ENCODE measurements around the gene DNAL4. TPM values are rescaled to one million over a fixed set of nuclear protein-coding genes. Genes with fewer than 3 reads are reported as not detected.

The DNAL4 gene
- total RNA-seq, 1 donor from 2014 or later = 19.9 TPM

GRCh38 chr22:38839686-38840085 is 45.7 kb upstream of the DNAL4 start:
- no peak for DNase-seq (ENCODE audit: low read depth)
- no peak overlapping the region for H3K4me3 ChIP-seq (ENCODE audit: low read depth, low read length)
- TF ChIP-seq CTCF (conservative IDR thresholded peaks at IDR 0.05; ENCODE audit: low read depth, low read length) = no peak

DNA sequence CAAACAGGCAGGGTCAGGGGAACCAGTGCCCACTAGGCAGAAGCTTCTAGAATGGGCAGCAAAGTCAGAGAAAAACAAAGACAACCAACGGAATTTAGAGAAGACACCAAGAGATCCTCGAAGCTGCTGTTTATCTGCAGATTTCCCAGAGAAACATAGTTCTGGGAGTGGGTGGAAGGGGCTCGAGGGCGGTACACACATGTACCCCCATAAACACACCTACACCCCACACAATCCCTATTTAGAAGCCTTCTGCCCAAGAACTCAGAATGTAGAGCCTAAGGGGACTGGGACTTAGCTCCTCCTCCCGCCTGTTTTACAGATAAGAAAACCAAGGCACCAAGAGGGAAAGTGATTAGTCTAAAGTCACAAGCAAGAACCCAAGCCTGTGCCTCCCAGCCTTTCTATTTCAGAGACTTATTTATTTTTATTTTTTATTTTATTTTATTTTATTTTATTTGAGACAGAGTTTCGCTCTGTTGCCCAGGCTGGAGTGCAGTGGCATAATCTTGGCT is 43.5 kb upstream of the DNAL4 start:
- H3K4me3 ChIP-seq (ENCODE audit: low read depth, low read length) = no peak overlapping the region
- no peak for DNase-seq (ENCODE audit: low read depth)
- TF ChIP-seq CTCF (conservative IDR thresholded peaks at IDR 0.05; ENCODE audit: low read depth, low read length) = no peak

- no peak overlapping the region for H3K4me3 ChIP-seq (ENCODE audit: low read depth, low read length)
These were observed 42.0 kb upstream of the DNAL4 start for GRCh38 chr22:38835888-38836301.

DNA sequence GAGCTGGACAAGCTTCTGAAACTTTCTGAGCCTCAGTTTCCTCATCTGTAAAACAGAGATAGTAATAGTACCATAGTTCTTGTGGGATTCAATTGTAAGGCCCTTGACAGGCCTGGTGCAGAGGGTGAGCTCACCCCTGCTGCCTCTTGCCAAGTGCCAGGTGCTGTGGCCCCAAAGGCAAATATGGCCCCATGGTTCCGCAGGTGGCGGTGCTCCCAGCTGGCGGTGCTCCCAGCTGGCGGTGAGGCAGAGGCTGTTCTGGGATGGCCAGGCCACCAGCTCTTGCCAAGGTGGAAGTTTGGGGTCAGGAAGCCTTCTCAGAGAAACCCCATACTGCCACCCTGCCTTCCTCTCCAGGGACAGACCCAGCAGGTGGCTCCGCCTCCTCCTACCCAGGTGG is 41.0 kb upstream of the DNAL4 start:
- TF ChIP-seq CTCF (conservative IDR thresholded peaks at IDR 0.05; ENCODE audit: low read depth, low read length) = no peak
- H3K4me3 ChIP-seq (ENCODE audit: low read depth, low read length) = no peak overlapping the region
- no peak for DNase-seq (ENCODE audit: low read depth)

More at GRCh38 chr22:38835888-38836301, 42.0 kb upstream of the DNAL4 start:
- no peak for DNase-seq (ENCODE audit: low read depth)
- no peak for TF ChIP-seq CTCF (conservative IDR thresholded peaks at IDR 0.05; ENCODE audit: low read depth, low read length)

DNA sequence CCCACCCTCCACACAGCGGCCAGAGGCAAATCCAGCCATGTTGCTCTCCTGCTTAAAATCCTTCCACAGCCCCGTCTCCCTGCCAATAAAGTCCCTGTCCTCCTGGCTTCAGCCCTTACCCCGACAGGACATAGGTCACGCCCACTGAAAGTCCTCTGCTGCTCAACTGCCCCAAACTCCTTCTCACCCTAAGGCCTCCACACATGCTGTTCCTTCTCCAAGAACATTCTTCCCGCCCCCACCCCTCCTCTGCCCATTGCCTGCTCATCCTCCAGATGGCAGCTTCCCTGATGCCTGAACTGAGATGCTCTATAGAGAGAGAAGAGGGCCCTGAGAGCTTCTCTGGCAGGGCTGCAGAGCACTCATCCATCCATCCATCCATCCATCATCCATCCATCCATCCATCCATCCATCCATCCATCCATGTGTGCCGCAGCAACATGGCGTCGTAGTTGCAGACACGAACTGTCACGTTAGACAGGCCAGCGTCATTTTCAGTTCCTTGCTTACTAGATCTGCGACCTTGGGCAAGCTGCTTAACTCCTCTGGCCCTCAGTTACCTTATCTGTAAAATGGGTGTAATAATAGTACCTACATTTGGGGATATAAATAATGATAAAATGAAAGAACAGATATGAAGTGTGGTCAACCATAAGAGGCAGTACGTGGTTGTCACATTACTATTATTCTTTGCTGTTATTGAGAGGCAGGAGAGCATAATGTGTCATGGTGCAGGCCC is 40.4 kb upstream of the DNAL4 start:
- no peak for DNase-seq (ENCODE audit: low read depth)
- no peak for TF ChIP-seq CTCF (conservative IDR thresholded peaks at IDR 0.05; ENCODE audit: low read depth, low read length)
- H3K4me3 ChIP-seq (ENCODE audit: low read depth, low read length) = no peak overlapping the region

DNA sequence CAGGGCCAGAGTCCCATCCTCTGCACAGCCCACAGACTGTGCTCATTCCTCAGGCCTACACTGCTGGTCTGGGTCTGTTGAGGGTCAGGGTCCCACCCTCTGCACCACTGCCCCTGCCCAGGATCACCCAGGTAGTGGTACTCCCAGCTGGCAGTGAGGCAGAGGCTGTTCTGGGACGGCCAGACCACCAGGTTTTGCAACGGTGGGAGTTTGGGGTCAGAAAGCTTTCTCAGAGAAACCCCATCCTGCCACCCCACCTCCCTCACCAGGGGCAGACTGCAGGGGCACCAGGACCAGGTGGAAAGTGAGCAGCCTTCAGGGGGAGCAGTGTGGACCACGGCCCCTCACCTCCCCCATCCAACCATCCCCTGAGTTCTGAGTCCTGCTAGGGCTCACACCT is 39.1 kb upstream of the DNAL4 start:
- TF ChIP-seq CTCF (conservative IDR thresholded peaks at IDR 0.05; ENCODE audit: low read depth, low read length) = no peak
- DNase-seq (ENCODE audit: low read depth) = no peak
- no peak overlapping the region for H3K4me3 ChIP-seq (ENCODE audit: low read depth, low read length)
